ENCODE measurements around the gene ENTREP1.

GRCh38 chr9:69303331-69303730, 21.7 kb upstream of the ENTREP1 start:
- TF ChIP-seq CTCF (IDR thresholded peaks at IDR 0.05) (no peak), POLR2A (IDR thresholded peaks at IDR 0.05) (no peak)
